WI38 (cell line): ENCODE results near the gene ARMC9.

Experiments
- H3K4me3 ChIP-seq: 2 replicates; pipeline ENCODE4 v1.5.1; 2011; ENCODE audit warnings: low read depth, mild to moderate bottlenecking, control low read depth, low read length
- TF ChIP-seq, protein P1 (sequence below): IDR thresholded peaks from 2 replicates; pipeline ENCODE4 v1.5.1; 2012; ENCODE audit warnings: low read depth, mild to moderate bottlenecking, control low read depth, low read length

Gene ARMC9

GRCh38 chr2:231259104-231259503, 60.7 kb downstream of the ARMC9 start:
- TF ChIP-seq, protein P1, sequence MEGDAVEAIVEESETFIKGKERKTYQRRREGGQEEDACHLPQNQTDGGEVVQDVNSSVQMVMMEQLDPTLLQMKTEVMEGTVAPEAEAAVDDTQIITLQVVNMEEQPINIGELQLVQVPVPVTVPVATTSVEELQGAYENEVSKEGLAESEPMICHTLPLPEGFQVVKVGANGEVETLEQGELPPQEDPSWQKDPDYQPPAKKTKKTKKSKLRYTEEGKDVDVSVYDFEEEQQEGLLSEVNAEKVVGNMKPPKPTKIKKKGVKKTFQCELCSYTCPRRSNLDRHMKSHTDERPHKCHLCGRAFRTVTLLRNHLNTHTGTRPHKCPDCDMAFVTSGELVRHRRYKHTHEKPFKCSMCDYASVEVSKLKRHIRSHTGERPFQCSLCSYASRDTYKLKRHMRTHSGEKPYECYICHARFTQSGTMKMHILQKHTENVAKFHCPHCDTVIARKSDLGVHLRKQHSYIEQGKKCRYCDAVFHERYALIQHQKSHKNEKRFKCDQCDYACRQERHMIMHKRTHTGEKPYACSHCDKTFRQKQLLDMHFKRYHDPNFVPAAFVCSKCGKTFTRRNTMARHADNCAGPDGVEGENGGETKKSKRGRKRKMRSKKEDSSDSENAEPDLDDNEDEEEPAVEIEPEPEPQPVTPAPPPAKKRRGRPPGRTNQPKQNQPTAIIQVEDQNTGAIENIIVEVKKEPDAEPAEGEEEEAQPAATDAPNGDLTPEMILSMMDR = no peak
- H3K4me3 ChIP-seq = no peak overlapping the region

- TF ChIP-seq, protein P1 = no peak
- no peak overlapping the region for H3K4me3 ChIP-seq
Observed at GRCh38 chr2:231260442-231261208, 62.2 kb downstream of the ARMC9 start.

DNA sequence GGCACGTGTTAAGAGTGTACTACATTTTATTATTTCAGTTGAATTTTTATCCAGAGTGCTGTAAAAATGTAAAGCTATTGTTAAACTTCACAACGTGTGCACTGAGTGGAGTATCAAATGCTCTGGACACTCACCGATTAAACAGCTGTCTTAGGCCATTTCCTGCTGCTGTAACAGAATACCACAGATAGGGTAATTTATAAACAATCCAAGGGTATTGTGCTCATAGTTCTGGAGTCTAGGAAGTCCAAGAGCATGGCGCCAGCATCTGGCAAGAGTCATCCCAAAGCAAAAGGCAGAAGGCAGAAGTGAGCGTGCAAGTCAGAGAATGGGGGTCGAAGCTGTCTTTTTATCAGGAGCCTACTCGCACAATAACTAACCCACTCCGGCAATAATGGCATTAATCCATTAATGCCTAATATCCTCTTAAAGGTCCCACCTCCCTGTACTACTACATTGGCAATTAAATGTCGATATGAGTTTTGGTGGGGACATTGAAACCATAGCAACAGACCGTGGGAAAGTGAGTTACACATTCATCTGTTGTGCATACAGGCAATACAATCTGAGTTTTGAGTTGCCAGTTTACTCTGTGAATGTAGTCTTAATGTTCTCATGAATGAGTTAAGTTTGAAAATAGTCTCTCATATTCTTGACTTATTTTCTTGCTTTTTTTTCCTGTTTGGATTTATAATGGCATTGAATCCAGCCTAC, 64.8 kb downstream of the ARMC9 start:
- TF ChIP-seq, protein P1 = no peak
- no peak overlapping the region for H3K4me3 ChIP-seq

GRCh38 chr2:231270221-231271114, 72.0 kb downstream of the ARMC9 start:
- TF ChIP-seq, protein P1 = no peak
- no peak overlapping the region for H3K4me3 ChIP-seq

DNA sequence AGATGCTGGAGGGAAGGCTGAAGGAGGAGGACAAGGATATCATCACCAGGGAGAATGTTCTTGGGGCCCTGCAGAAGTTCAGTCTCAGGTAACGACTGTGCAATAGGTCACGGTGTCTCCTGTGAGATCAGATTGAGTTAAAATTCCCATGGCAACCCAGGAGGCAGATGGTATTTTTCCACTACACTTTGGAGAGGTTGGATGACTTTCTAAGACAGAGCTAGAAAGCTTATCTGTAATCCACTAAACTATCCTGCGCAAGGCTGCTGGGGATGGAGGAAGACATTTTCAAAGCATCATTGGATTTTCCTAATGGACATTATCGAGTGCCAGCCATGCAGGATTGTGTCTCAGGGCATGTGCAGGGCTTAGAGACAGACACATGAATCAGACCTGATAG, 74.6 kb downstream of the ARMC9 start:
- TF ChIP-seq, protein P1 = no peak
- H3K4me3 ChIP-seq = no peak overlapping the region

GRCh38 chr2:231276987-231277386, 78.6 kb downstream of the ARMC9 start:
- TF ChIP-seq, protein P1 = no peak
- H3K4me3 ChIP-seq = no peak overlapping the region
